K562 (cell line): Measurements from ENCODE around the gene UBE2M. TPM values are rescaled to one million over a fixed set of nuclear protein-coding genes. Genes with fewer than 3 reads are reported as not detected.

Experiments used
- CEBPZ ChIP-seq: fragments of 150-350 bp; IDR thresholded peaks from 2 replicates; pipeline ENCODE4 v1.6.1; 2014; ENCODE audit warnings: low read depth, mild to moderate bottlenecking, low read length, borderline replicate concordance
- CREB5 ChIP-seq: fragments of 250-450 bp; sonication (Bioruptor Pico); IDR thresholded peaks from 2 replicates; pipeline ENCODE4 v1.5.0; 2020; ENCODE audit warnings: mild to moderate bottlenecking
- EGR1 ChIP-seq: fragments of 450-650 bp; conservative IDR thresholded peaks from 2 replicates; pipeline ENCODE4 v1.6.1; 2017; ENCODE audit warnings: mild to moderate bottlenecking
- GTF3C2 ChIP-seq: IDR thresholded peaks from 3 replicates; pipeline ENCODE4 v1.6.1; 2011; ENCODE audit warnings: borderline replicate concordance, mild to moderate bottlenecking, moderate library complexity; ENCODE audit not compliant: insufficient read length; ENCODE audit errors: extremely low read depth
- HCFC1 ChIP-seq: IDR thresholded peaks from 2 replicates; pipeline ENCODE4 v1.6.1; 2012; ENCODE audit warnings: low read depth, low read length, improper control_type of control experiment
- OTX1 ChIP-seq: fragments of 450-650 bp; formaldehyde crosslinking; IDR thresholded peaks from 2 replicates; pipeline ENCODE4 v1.4.0; 2022; ENCODE audit warnings: mild to moderate bottlenecking
- PREB ChIP-seq: sonication (generic); formaldehyde crosslinking; IDR thresholded peaks from 2 replicates; pipeline ENCODE4 v1.8.1; 2023; ENCODE audit warnings: mild to moderate bottlenecking, missing genetic modification reagents
- RAD51 ChIP-seq: fragments of 450-650 bp; IDR thresholded peaks from 2 replicates; pipeline ENCODE4 v1.7.1; 2016; ENCODE audit warnings: low read depth, mild to moderate bottlenecking, borderline replicate concordance
- SNAPC5 ChIP-seq: fragments of 250-450 bp; sonication (Bioruptor Pico); IDR thresholded peaks from 2 replicates; pipeline ENCODE4 v1.8.0; 2021; ENCODE audit warnings: moderate library complexity, mild to moderate bottlenecking, inconsistent platforms
- ZBTB2 ChIP-seq: fragments of 450-650 bp; IDR thresholded peaks from 2 replicates; pipeline ENCODE4 v1.6.1; 2016; ENCODE audit warnings: antibody characterized with exemption
- ZBTB43 ChIP-seq: sonication (generic); formaldehyde crosslinking; IDR thresholded peaks from 2 replicates; pipeline ENCODE4 v1.8.0; 2023; ENCODE audit warnings: mild to moderate bottlenecking, missing genetic modification reagents
- ZNF280B ChIP-seq: fragments of 250-450 bp; sonication (Bioruptor Pico); IDR thresholded peaks from 2 replicates; pipeline ENCODE4 v1.5.1; 2021; ENCODE audit warnings: mild to moderate bottlenecking
- polyA plus RNA-seq, 8 experiments: library from polyadenylated mRNA; depleted of rRNA in 4 of 8; stranded (reverse) in 5 of 8; unstranded in 3 of 8; fragments of >200 nt; fragmentation: Nextera tagmentation in 2 of 8; fragmentation: Illumina TruSeq in 1 of 8; extraction: Ambion mirVana in 2 of 8; extraction: Trizol in 1 of 8; gene quantifications; 2 replicates each; pipeline versions ENCODE4 v1.2.1 to v1.2.3, GENCODE V29; 2011 to 2014; ENCODE audit warnings: inconsistent platforms in 1 of 8, missing spikeins in 1 of 8
- total RNA-seq, 7 experiments: library from RNA; depleted of rRNA in 6 of 7; stranded (reverse); fragments of >200 nt in 6 of 7; fragmentation: Illumina TruSeq in 2 of 7; extraction: Trizol in 2 of 7; gene quantifications; 2 replicates each; pipeline versions ENCODE4 v1.2.1 to v1.2.3, GENCODE V29; 2011 to 2021; ENCODE audit warnings: low replicate concordance in 1 of 7

Gene UBE2M
- total and polyA plus RNA-seq, 9 of the 15 experiments (the other 6 are each of a cell fraction or from before 2014, with no cell fraction given) = 0.92 to 163 (median 85.7) TPM

GRCh38 chr19:58559275-58560006, 1.0 kb upstream of the UBE2M start (continued):
- TF ChIP-seq ZBTB2 = no peak
- no peak for TF ChIP-seq ZBTB43 (CRISPR knock-in tag)
- no peak for TF ChIP-seq GTF3C2
- TF ChIP-seq CEBPZ = no peak
- no peak for TF ChIP-seq ZNF280B (CRISPR knock-in tag)
- TF ChIP-seq RAD51 = no peak
- no peak for TF ChIP-seq CREB5 (CRISPR knock-in tag)
- TF ChIP-seq EGR1 = peak; percentile 90
- TF ChIP-seq HCFC1 = peak; percentile 61
- 0 out of 2 replicates have a peak, but pooled peaks have one; percentile 56 for TF ChIP-seq OTX1 (CRISPR knock-in tag)
- no peak for TF ChIP-seq PREB
- TF ChIP-seq SNAPC5 (CRISPR knock-in tag) = no peak
